GM21515 (cell line): ENCODE measurements around the gene MEGF11.
A peak's percentile ranks its signal among the peaks of the same experiment; 100 is the strongest.
"Not testable (repeated sequence)": the region's sequence is repeated elsewhere in the genome, so short reads cannot be mapped to it uniquely, and the experiment has no call there.

Experiments used
- ATAC-seq: cut with Tn5 transposase; IDR thresholded peaks from one replicate; pipeline ENCODE4 v1.9.1; 2021; ENCODE audit not compliant: unreplicated experiment

The MEGF11 gene

GRCh38 chr15:65871886-65872285 is 381.7 kb downstream of the MEGF11 start:
- ATAC-seq: not testable (repeated sequence)

DNA sequence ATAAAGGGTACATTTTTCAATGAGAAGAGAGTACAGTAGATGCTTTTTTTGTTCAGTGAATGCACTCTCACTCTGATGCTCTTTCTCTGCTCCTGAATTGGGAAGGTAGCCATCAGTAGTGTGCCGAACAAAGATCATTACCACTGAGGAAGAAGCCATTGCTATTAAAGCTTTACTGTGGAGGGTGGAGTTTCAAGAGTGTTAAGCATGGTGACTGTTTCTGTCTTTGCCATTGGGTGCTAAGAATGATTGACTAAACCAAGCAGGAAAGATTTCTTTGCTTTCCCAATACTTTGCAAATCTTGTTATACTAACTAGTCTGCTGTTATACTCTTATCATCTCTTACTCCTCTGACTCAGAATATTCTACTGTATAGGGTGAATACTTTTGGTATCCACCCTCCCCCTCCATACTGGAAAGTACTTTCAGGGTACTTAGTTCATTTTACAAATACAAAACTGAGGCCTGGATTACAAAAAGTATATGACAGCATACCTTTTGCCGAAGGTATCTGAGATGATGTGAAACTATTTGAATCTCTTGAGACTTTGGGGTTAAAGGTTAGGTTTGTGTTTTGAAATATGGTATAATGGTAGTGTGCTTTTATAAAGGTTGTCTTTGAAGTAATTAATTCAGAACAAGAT is 382.5 kb downstream of the MEGF11 start:
- no peak for ATAC-seq

DNA sequence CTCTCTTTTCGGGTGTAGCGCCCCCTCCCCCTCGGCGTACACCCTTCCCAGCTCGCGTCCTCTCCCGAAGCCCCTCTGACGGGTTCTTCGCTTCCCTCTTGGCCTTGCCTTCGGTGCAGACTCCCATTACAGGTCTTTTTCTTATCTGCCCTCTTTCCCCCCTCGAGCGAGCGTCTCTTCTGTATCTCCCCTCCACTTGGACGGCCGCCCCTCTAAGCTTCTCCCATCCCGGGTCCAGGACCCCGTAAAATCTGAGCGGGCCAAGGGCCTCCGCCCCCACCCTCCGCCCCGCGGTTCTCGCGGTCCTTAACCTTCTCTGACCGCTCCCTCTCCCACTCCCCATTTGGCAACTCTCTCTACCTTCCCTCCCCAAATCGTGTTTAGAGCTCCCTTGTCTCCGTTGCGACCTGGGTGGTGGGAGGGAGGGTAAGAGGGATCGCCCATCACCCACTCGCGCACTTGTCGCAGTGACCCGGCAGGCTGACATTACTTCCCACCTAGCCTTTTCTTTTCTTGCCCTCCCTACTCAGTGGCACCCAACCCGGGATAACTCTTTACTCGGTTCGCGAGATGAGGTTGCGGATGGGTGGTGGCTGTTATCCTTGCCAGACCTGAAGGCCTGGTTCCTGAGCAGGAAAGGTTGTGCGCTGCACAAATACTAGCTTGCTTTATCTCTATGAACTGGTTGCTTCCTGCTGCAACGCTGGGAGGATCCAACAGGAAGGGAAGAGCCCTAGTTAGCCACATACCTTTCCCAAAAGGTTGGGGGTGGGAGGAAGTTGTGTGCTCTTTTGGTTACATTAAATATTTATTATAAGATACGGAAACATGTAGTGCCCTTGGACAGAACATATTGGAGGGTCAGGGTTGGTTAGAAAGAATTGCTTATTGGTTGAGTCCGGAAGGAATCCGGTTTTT is 383.3 kb downstream of the MEGF11 start:
- no peak for ATAC-seq

GRCh38 chr15:65869126-65869953 is 384.2 kb downstream of the MEGF11 start, which contains the start of gene RAB11A:
Gene RAB11A, plus strand, starts transcription at chr15:65869491. Its CDS starts 95 bp downstream, at chr15:65869586.
- ATAC-seq: peak; percentile 88

DNA sequence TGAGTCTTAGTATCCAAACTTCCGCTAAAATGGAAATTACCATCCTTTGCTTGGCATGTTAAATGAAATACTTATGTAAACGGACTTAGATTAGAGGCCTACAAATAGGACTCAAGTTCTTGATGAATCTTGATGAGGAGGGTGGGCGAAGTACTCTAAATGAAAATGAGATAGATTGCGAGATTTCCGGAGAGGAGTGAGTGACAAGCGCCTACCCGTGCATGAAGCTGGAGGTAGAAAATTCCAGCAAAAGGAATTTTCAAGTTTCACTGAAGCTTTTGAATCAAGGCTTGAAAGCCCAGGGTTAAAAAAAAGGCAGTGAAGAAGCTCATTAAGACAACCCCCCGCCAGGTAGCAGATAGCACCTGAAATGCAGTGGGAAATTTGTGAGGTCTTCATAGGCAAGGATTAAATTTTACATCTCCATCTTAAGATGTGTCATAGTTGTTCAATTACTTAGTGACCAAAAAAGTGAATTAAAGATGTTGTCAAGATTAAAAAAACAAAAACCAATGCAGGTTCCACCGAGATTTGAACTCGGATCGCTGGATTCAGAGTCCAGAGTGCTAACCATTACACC is 384.9 kb downstream of the MEGF11 start:
- no peak for ATAC-seq

GRCh38 chr15:65867933-65868332 is 385.6 kb downstream of the MEGF11 start:
- not testable (repeated sequence) for ATAC-seq

GRCh38 chr15:65867244-65867643 is 386.3 kb downstream of the MEGF11 start:
- no peak for ATAC-seq

GRCh38 chr15:65863106-65863505 is 390.4 kb downstream of the MEGF11 start:
- no peak for ATAC-seq

DNA sequence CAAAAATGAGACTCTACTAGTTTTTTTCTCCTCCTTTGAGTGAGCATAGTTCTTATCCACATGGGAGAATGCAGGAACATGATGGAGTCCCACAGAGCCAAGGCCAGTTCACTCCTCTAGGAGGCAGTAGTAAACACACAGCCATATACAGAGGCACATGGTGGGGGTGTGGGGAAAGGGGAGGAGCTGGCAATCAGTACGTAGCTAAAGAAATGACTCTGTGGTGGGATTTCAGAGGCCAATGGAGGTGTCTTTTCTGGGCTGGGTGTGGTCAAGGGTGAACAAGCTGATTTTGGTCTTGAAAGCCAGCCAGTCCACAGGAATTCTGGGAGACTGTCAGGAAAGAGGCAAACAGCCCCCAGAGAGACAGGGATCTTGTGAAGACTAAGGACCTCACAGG is 390.9 kb downstream of the MEGF11 start:
- no peak for ATAC-seq

DNA sequence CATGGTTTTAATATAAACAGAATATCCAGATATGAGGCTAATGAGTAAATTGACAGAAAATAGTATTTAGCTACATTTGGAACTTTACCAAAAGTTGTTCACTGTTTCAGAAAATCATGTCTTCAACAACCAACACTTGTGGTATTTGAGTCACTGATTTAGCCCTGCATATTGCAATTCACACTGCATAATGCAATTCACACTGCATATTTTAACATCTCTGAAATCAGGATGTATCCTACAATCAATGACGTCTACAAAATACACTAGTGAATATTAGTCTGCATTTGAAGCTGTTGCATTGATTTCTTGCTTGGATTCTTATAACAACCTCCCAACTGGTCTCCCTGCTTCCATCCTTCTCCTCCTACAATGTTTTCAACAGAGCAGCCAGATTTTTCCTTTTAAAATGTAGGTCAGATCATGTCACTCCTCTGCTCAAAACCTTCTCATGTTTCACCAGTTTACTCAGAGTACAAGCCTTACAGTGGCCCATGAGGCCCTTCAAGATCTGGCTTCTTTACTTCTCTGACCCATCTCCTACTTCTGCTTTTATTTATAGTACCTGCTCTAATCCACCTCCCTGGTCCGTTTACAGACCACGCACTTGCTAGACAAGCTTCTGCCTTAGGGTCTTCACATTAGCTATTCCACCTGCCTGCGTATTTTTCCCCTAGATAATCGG is 395.7 kb downstream of the MEGF11 start:
- ATAC-seq: no peak

DNA sequence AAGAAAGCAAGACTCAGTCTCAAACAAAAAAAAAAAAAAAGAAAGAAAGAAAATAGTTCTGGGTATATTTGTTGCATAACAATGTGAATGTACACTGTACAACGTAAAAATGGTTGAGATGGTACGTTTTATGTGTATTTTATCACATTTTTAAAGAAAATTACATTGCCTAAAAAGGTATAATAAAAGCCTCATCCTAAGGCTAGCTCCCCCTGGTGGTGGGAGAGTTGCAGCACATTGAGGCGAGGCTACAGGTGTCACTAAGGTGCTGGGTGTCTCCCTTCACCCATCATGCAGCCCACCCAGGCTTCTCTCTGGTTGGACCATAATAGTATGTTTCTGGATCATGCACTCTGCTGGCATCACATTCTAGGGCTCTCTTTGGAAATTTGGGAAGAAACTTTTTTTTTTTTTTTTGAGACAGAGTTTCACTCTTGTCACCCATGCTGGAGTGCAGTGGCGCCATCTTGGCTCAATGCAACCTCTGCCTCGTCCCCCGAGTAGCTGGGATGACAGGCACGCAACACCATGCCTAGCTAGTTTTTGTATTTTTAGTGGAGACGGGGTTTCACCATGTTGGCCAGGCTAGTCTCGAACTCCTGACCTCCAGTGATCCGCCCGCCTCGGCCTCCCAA is 396.6 kb downstream of the MEGF11 start:
- no peak for ATAC-seq

- ATAC-seq: no peak
These were observed 401.6 kb downstream of the MEGF11 start for GRCh38 chr15:65851981-65852380.

DNA sequence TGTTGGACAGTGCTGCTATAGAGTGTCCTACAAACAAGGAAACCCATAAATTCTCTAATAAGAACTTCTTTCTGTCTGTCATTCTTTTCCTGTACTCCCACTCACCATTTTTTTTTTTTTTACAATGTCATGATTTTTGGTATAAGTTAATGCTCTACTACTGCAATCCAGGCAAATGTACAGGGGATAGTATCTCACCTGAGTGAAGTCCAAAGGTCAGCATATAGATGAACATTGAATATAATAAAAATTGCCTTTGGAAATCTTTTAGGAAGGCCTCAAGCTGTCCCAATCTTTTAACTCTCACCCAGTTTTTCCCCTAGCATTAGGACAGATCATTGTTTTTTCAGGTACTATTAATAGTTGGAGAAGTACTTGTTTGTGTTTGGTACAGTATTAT is 405.6 kb downstream of the MEGF11 start:
- no peak for ATAC-seq

- no peak for ATAC-seq
These were observed 407.6 kb downstream of the MEGF11 start for GRCh38 chr15:65845826-65846519.
